Stimulated activated naive CD8-positive, alpha-beta T cell treated with anti-CD3 and anti-CD28 coated beads, Interleukin-15, Interleukin-2, amounts not matched to agents 100 ng/mL and 50 ng/mL, for 24 hours (primary cell): ENCODE results near the gene AKR7A2.

Source experiments
- H3K27ac Mint-ChIP-seq: one replicate; pipeline ENCODE4 v1.8.0; 2021; ENCODE audit warnings: mild to moderate bottlenecking, mixed read lengths
- H3K27me3 Mint-ChIP-seq: one replicate; pipeline ENCODE4 v1.8.0; 2021; ENCODE audit warnings: mixed read lengths
- H3K36me3 Mint-ChIP-seq: one replicate; pipeline ENCODE4 v1.8.0; 2021; ENCODE audit warnings: low read depth, mixed read lengths
- H3K4me1 Mint-ChIP-seq: one replicate; pipeline ENCODE4 v1.8.0; 2021; ENCODE audit warnings: low read depth, mixed read lengths
- H3K4me3 Mint-ChIP-seq: one replicate; pipeline ENCODE4 v1.8.0; 2021; ENCODE audit warnings: mild to moderate bottlenecking, mixed read lengths
- H3K9me3 Mint-ChIP-seq: one replicate; pipeline ENCODE4 v1.8.0; 2021; ENCODE audit warnings: mixed read lengths

Gene AKR7A2

GRCh38 chr1:19337289-19337688 is 25.3 kb upstream of the AKR7A2 start:
- no peaks in the 10 kb centered on the region for H3K27me3 Mint-ChIP-seq

GRCh38 chr1:19336543-19336942 is 24.6 kb upstream of the AKR7A2 start:
- no peaks in the 10 kb centered on the region for H3K27me3 Mint-ChIP-seq
- H3K4me1 Mint-ChIP-seq: peaks cover 29% of the 10 kb centered on the region
- H3K9me3 Mint-ChIP-seq: no peaks in the 10 kb centered on the region
- peak overlapping the region; percentile 7 for H3K4me3 Mint-ChIP-seq
- peak overlapping the region; percentile 87 for H3K27ac Mint-ChIP-seq
- peaks cover 22% of the 10 kb centered on the region for H3K36me3 Mint-ChIP-seq

More at GRCh38 chr1:19337289-19337688, 25.3 kb upstream of the AKR7A2 start:
- Mint-ChIP-seq H3K36me3 (peaks cover 26% of the 10 kb centered on the region), H3K4me3 (no peak overlapping the region), H3K27ac (peak overlapping the region; percentile 81), H3K9me3 (no peaks in the 10 kb centered on the region), H3K4me1 (peaks cover 34% of the 10 kb centered on the region)

- Mint-ChIP-seq H3K4me1 (peaks cover 25% of the 10 kb centered on the region), H3K4me3 (no peak overlapping the region), H3K9me3 (no peaks in the 10 kb centered on the region), H3K27ac (no peak overlapping the region), H3K27me3 (no peaks in the 10 kb centered on the region), H3K36me3 (peaks cover 7% of the 10 kb centered on the region)
Observed at GRCh38 chr1:19333587-19334354, 21.8 kb upstream of the AKR7A2 start.

- no peaks in the 10 kb centered on the region for H3K36me3 Mint-ChIP-seq
- peaks cover 25% of the 10 kb centered on the region for H3K4me1 Mint-ChIP-seq
- H3K9me3 Mint-ChIP-seq: no peaks in the 10 kb centered on the region
- no peaks in the 10 kb centered on the region for H3K27me3 Mint-ChIP-seq
- no peak overlapping the region for H3K27ac Mint-ChIP-seq
- H3K4me3 Mint-ChIP-seq: no peak overlapping the region
Observed at GRCh38 chr1:19332832-19333231, 20.9 kb upstream of the AKR7A2 start.

GRCh38 chr1:19331262-19331878 is 19.4 kb upstream of the AKR7A2 start:
- no peak overlapping the region for H3K27ac Mint-ChIP-seq
- peaks cover 4% of the 10 kb centered on the region for H3K36me3 Mint-ChIP-seq
- peaks cover 11% of the 10 kb centered on the region for H3K4me1 Mint-ChIP-seq

GRCh38 chr1:19330449-19331135 is 18.6 kb upstream of the AKR7A2 start:
- Mint-ChIP-seq H3K27ac (no peak overlapping the region), H3K36me3 (peaks cover 4% of the 10 kb centered on the region), H3K9me3 (no peaks in the 10 kb centered on the region), H3K27me3 (no peaks in the 10 kb centered on the region), H3K4me1 (peaks cover 4% of the 10 kb centered on the region), H3K4me3 (no peak overlapping the region)

More at GRCh38 chr1:19331262-19331878, 19.4 kb upstream of the AKR7A2 start:
- Mint-ChIP-seq H3K27me3 (no peaks in the 10 kb centered on the region), H3K9me3 (no peaks in the 10 kb centered on the region), H3K4me3 (no peak overlapping the region)

GRCh38 chr1:19329611-19330010 is 17.7 kb upstream of the AKR7A2 start:
- no peaks in the 10 kb centered on the region for H3K9me3 Mint-ChIP-seq

GRCh38 chr1:19329188-19329587 is 17.2 kb upstream of the AKR7A2 start:
- Mint-ChIP-seq H3K27me3 (no peaks in the 10 kb centered on the region), H3K4me1 (no peaks in the 10 kb centered on the region), H3K27ac (no peak overlapping the region)

More at GRCh38 chr1:19329611-19330010, 17.7 kb upstream of the AKR7A2 start:
- H3K4me3 Mint-ChIP-seq: no peak overlapping the region
- H3K27ac Mint-ChIP-seq: no peak overlapping the region
- no peaks in the 10 kb centered on the region for H3K27me3 Mint-ChIP-seq
- H3K4me1 Mint-ChIP-seq: peaks cover 2% of the 10 kb centered on the region
- H3K36me3 Mint-ChIP-seq: peaks cover 4% of the 10 kb centered on the region

GRCh38 chr1:19328486-19328885 is 16.5 kb upstream of the AKR7A2 start:
- Mint-ChIP-seq H3K9me3 (no peaks in the 10 kb centered on the region), H3K4me1 (no peaks in the 10 kb centered on the region), H3K36me3 (peaks cover 4% of the 10 kb centered on the region), H3K4me3 (no peak overlapping the region), H3K27ac (no peak overlapping the region), H3K27me3 (no peaks in the 10 kb centered on the region)

More at GRCh38 chr1:19329188-19329587, 17.2 kb upstream of the AKR7A2 start:
- H3K36me3 Mint-ChIP-seq: peaks cover 4% of the 10 kb centered on the region
- no peak overlapping the region for H3K4me3 Mint-ChIP-seq
- H3K9me3 Mint-ChIP-seq: no peaks in the 10 kb centered on the region

- H3K27me3 Mint-ChIP-seq: no peaks in the 10 kb centered on the region
- H3K9me3 Mint-ChIP-seq: no peaks in the 10 kb centered on the region
- peaks cover 4% of the 10 kb centered on the region for H3K36me3 Mint-ChIP-seq
- no peak overlapping the region for H3K27ac Mint-ChIP-seq
- H3K4me1 Mint-ChIP-seq: no peaks in the 10 kb centered on the region
- no peak overlapping the region for H3K4me3 Mint-ChIP-seq
Observed at GRCh38 chr1:19327736-19328135, 15.8 kb upstream of the AKR7A2 start.

GRCh38 chr1:19327301-19327700 is 15.4 kb upstream of the AKR7A2 start:
- no peaks in the 10 kb centered on the region for H3K4me1 Mint-ChIP-seq
- H3K4me3 Mint-ChIP-seq: no peak overlapping the region
- H3K9me3 Mint-ChIP-seq: no peaks in the 10 kb centered on the region
- H3K27ac Mint-ChIP-seq: no peak overlapping the region
- H3K36me3 Mint-ChIP-seq: peaks cover 4% of the 10 kb centered on the region
- H3K27me3 Mint-ChIP-seq: no peaks in the 10 kb centered on the region

GRCh38 chr1:19326748-19327065 is 14.8 kb upstream of the AKR7A2 start:
- Mint-ChIP-seq H3K4me1 (no peaks in the 10 kb centered on the region), H3K36me3 (peaks cover 4% of the 10 kb centered on the region), H3K27ac (no peak overlapping the region), H3K4me3 (no peak overlapping the region), H3K27me3 (no peaks in the 10 kb centered on the region), H3K9me3 (no peaks in the 10 kb centered on the region)

GRCh38 chr1:19325958-19326747 is 14.2 kb upstream of the AKR7A2 start:
- Mint-ChIP-seq H3K4me3 (no peak overlapping the region), H3K9me3 (no peaks in the 10 kb centered on the region), H3K27ac (no peak overlapping the region), H3K4me1 (no peaks in the 10 kb centered on the region), H3K27me3 (no peaks in the 10 kb centered on the region), H3K36me3 (peaks cover 4% of the 10 kb centered on the region)

GRCh38 chr1:19325368-19325957 is 13.5 kb upstream of the AKR7A2 start:
- Mint-ChIP-seq H3K4me1 (no peaks in the 10 kb centered on the region), H3K9me3 (no peaks in the 10 kb centered on the region), H3K36me3 (peaks cover 4% of the 10 kb centered on the region), H3K4me3 (no peak overlapping the region), H3K27ac (no peak overlapping the region), H3K27me3 (no peaks in the 10 kb centered on the region)
